Measurements from ENCODE around the gene SAMMSON. TPM values are rescaled to one million over a fixed set of nuclear protein-coding genes. Genes with fewer than 3 reads are reported as not detected.

The SAMMSON gene
- polyA plus RNA-seq, 1 of the 3 experiments (the other 2 are of a cell fraction) = not detected

DNA sequence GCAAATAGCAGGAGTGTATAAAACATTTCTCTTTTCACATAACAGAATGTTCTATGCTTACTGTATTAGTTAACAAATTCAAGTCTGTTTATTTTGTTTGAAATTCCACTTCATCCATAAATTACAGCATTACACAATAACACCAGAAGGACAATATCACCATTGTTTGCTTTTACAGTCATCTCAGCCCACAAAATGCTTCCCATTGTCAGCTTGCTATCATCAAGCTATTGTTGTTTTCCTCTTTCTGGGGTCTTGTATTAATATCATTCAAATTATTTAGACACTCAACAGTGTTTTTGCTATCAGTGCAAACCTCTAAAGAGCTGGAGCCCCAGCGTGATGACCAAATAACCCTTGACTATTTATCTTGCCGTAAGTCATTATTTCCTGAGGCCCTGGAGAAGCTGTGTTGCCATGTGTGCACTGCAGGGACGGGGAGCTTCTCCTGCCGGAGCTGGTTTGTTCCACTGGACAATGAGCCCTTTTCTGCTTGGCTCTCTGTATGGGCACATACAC lies 1.1 kb downstream of the SAMMSON start:
- ChIA-PET POLR2A (no interaction called here), CTCF (no interaction called here)
- Histone ChIP-seq H3K4me3 (ENCODE audit: low read depth in 2 of 2, low read length in 1 of 2) (no peak overlapping the region), H3K4me2 (no peak overlapping the region), H3K9me3 (no peaks in the 10 kb centered on the region), H3K9ac (no peak overlapping the region), H3K27me3 (ENCODE audit: insufficient read depth) (no peaks in the 10 kb centered on the region), H3F3A (replicated peaks; ENCODE audit: insufficient read depth) (peaks cover 7% of the 10 kb centered on the region), H3K79me2 (ENCODE audit: insufficient read depth) (no peaks in the 10 kb centered on the region), H4K20me1 (ENCODE audit: insufficient read depth) (no peaks in the 10 kb centered on the region), H3K27ac (ENCODE audit: low read depth in 2 of 2, low read length in 1 of 2) (no peak overlapping the region), H3K4me1 (ENCODE audit: control insufficient read depth in 1 of 2, insufficient read depth in 2 of 2, low read depth in 1 of 2, low read length in 1 of 2) (peaks cover 0 to 15% of the 10 kb centered on the region in 2 experiments; a peak in 3 of 4 replicates), H3K36me3 (replicated peaks in 1 of 2; ENCODE audit: control insufficient read depth in 1 of 2, insufficient read depth in 2 of 2, low read length in 1 of 2) (no peaks in the 10 kb centered on the region), H2AFZ (ENCODE audit: low read depth) (no peak overlapping the region), H3K9me2 (no peaks in the 10 kb centered on the region)
- no peak for DNase-seq
- WGBS (ENCODE audit: low lambda C conversion rate) = 70% methylated on average over 4 of the region's 4 CpGs
- TF ChIP-seq ELF1 (IDR thresholded peaks at IDR 0.05) (no peak), CHD2 (IDR thresholded peaks at IDR 0.05; ENCODE audit: low read length, partially characterized antibody) (no peak), NFIC (IDR thresholded peaks at IDR 0.05; ENCODE audit: borderline replicate concordance) (no peak), EP300 (IDR thresholded peaks at IDR 0.05; ENCODE audit: borderline replicate concordance in 1 of 2, low read depth in 1 of 2, low read length in 1 of 2) (no peak), RFX5 (IDR thresholded peaks at IDR 0.05; ENCODE audit: low read length) (no peak), GATA2 (CRISPR knock-in tag; IDR thresholded peaks at IDR 0.05) (no peak), JUND (IDR thresholded peaks at IDR 0.05) (no peak), SIN3A (IDR thresholded peaks at IDR 0.05; ENCODE audit: borderline replicate concordance, low read depth, low read length) (no peak), RCOR1 (IDR thresholded peaks at IDR 0.05; ENCODE audit: low read length) (no peak), TCF12 (IDR thresholded peaks at IDR 0.05) (no peak), RXRA (IDR thresholded peaks at IDR 0.05; ENCODE audit: borderline replicate concordance, low read depth) (no peak), MXI1 (IDR thresholded peaks at IDR 0.05; ENCODE audit: low read depth, low read length) (no peak), FOSL2 (IDR thresholded peaks at IDR 0.05; ENCODE audit: borderline replicate concordance, low read depth) (no peak), TEAD4 (IDR thresholded peaks at IDR 0.05; ENCODE audit: borderline replicate concordance, insufficient read depth) (no peak)
- TF ChIP-seq, protein P1, sequence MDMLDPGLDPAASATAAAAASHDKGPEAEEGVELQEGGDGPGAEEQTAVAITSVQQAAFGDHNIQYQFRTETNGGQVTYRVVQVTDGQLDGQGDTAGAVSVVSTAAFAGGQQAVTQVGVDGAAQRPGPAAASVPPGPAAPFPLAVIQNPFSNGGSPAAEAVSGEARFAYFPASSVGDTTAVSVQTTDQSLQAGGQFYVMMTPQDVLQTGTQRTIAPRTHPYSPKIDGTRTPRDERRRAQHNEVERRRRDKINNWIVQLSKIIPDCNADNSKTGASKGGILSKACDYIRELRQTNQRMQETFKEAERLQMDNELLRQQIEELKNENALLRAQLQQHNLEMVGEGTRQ (IDR thresholded peaks at IDR 0.05; ENCODE audit: borderline replicate concordance, low read depth, low read length) = no peak
- TF ChIP-seq, protein P2, sequence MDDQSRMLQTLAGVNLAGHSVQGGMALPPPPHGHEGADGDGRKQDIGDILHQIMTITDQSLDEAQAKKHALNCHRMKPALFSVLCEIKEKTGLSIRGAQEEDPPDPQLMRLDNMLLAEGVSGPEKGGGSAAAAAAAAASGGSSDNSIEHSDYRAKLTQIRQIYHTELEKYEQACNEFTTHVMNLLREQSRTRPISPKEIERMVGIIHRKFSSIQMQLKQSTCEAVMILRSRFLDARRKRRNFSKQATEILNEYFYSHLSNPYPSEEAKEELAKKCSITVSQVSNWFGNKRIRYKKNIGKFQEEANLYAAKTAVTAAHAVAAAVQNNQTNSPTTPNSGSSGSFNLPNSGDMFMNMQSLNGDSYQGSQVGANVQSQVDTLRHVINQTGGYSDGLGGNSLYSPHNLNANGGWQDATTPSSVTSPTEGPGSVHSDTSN (IDR thresholded peaks at IDR 0.05) = no peak

DNA sequence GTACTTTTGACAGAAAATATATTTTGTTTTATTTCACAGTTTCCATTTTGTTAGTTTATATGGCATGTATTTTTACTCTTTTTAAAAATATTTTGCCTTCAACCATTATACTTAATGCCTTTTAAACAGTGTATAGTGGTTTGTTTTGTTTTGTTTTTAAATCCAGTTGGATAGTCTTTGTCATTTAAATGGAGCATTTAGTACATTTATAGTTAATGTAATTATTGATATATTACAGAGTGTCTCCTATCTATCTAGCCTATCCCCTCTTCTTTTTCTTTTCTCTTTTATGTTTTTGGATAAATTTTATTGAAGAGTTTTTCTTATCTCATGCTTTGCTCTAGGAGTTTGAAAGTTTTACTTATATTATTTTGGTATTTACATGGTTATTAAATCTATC lies 3.6 kb downstream of the SAMMSON start:
- no peak overlapping the region for H2AFZ ChIP-seq (ENCODE audit: low read depth)
- no peaks in the 10 kb centered on the region for H3K79me2 ChIP-seq (ENCODE audit: insufficient read depth)
- H3K4me1 ChIP-seq (ENCODE audit: control insufficient read depth in 1 of 2, insufficient read depth in 2 of 2, low read depth in 1 of 2, low read length in 1 of 2) = peaks cover 0 to 8% of the 10 kb centered on the region in 2 experiments; a peak in 3 of 4 replicates
- peaks cover under 1% of the 10 kb centered on the region for H3F3A ChIP-seq (replicated peaks; ENCODE audit: insufficient read depth)
- no peaks in the 10 kb centered on the region for H3K27me3 ChIP-seq (ENCODE audit: insufficient read depth)
- H3K4me3 ChIP-seq (ENCODE audit: low read depth in 2 of 2, low read length in 1 of 2) = no peak overlapping the region
- no peaks in the 10 kb centered on the region for H3K36me3 ChIP-seq (replicated peaks in 1 of 2; ENCODE audit: control insufficient read depth in 1 of 2, insufficient read depth in 2 of 2, low read length in 1 of 2)
- no peak overlapping the region for H3K9ac ChIP-seq
- no peak overlapping the region for H3K27ac ChIP-seq (ENCODE audit: low read depth in 2 of 2, low read length in 1 of 2)
- POLR2A ChIA-PET = no interaction called here
- TF ChIP-seq RCOR1 (IDR thresholded peaks at IDR 0.05; ENCODE audit: low read length) = no peak
- TF ChIP-seq, protein P3, sequence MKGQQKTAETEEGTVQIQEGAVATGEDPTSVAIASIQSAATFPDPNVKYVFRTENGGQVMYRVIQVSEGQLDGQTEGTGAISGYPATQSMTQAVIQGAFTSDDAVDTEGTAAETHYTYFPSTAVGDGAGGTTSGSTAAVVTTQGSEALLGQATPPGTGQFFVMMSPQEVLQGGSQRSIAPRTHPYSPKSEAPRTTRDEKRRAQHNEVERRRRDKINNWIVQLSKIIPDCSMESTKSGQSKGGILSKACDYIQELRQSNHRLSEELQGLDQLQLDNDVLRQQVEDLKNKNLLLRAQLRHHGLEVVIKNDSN (IDR thresholded peaks at IDR 0.05; ENCODE audit: borderline replicate concordance, low read depth) = no peak
- H4K20me1 ChIP-seq (ENCODE audit: insufficient read depth) = no peaks in the 10 kb centered on the region
- H3K4me2 ChIP-seq = no peak overlapping the region
- CTCF ChIA-PET = interaction anchor here (0.9 kb wide), 1 partner anchor 19 kb away, joined by 4 read pairs; no protein-coding TSS in a partner anchor
- H3K9me2 ChIP-seq = no peaks in the 10 kb centered on the region
- no peaks in the 10 kb centered on the region for H3K9me3 ChIP-seq
- DNase-seq = no peak

All from SK-N-SH (cell line).